Measurements from ENCODE around the gene BAIAP2L2. TPM values are rescaled to one million over a fixed set of nuclear protein-coding genes. Genes with fewer than 3 reads are reported as not detected.
A peak's percentile ranks its signal among the peaks of the same experiment; 100 is the strongest.

BAIAP2L2 gene
- total and polyA plus RNA-seq, 2 experiments from 2014 or later, result 3.9 to 5.6 TPM

DNA sequence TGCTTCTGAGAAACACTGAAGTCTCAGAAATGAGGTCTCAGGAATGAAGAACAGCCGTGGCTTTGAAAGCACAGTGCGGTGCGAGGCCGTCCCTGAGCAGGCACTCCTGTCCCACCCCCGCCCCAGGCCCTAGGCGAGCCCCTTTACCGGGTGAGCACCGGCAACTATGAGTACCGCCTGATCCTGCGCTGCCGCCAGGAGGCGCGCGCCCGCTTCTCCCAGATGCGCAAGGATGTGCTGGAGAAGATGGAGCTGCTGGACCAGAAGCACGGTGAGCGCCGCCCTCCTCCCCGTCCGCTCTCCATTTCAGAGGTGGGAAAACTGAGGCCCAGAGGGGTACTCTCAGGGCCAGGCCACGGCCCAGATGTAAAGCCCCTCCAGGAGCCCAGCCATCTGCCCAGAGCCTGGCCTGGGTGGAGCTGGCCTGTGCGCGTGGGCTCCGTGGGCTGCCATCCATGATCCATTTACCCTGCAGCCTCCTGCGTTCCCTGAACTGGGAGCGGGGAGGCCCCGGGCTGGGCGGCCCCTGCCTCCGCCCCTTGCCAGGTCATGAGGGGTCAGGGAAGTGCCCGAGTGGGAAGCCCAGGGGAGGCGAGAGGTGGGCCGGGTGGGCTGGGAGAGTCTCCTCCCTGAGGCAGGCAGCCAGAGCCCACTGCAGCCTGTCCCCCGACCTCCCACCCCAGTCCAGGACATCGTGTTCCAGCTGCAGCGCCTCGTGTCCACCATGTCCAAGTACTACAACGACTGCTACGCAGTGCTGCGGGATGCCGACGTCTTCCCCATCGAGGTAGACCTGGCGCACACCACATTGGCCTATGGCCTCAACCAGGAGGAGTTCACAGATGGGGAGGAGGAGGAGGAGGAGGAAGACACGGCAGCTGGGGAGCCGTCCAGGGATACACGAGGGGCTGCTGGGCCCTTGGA is 36.0 kb downstream of the BAIAP2L2 start:
- H3K27ac Mint-ChIP-seq, result no peak overlapping the region
- Histone ChIP-seq H2AFZ (no peak overlapping the region), H3K9me2 (ENCODE audit: insufficient read depth) (no peaks in the 10 kb centered on the region), H4K20me1 (replicated peaks; ENCODE audit: insufficient read depth) (no peaks in the 10 kb centered on the region; the same call in 1 of the 2 replicates), H3F3A (replicated peaks; ENCODE audit: low read depth) (no peaks in the 10 kb centered on the region), H3K4me1 (ENCODE audit: insufficient read depth) (0 out of 2 replicates have a peak, but pooled peaks cover 3% of the 10 kb centered on the region), H3K4me3 (no peak overlapping the region), H3K27me3 (ENCODE audit: insufficient read depth) (peaks cover 5% of the 10 kb centered on the region; the same call in 1 of the 2 replicates), H3K79me2 (replicated peaks; ENCODE audit: insufficient read depth) (no peaks in the 10 kb centered on the region), H3K36me3 (ENCODE audit: insufficient read depth) (no peaks in the 10 kb centered on the region), H3K27ac (ENCODE audit: low read depth) (no peak overlapping the region), H3K4me2 (no peak overlapping the region)
- TF ChIP-seq EZH2phosphoT487 (IDR thresholded peaks at IDR 0.05; ENCODE audit: unreplicated experiment), result no peak
- no peak for TF ChIP-seq CREB1 (CRISPR knock-in tag; IDR thresholded peaks at IDR 0.05; ENCODE audit: low read depth)
- peak; percentile 72 to 92 for TF ChIP-seq CTCF (conservative IDR thresholded peaks at IDR 0.05; ENCODE audit: low read depth in 2 of 2)
- no peak for TF ChIP-seq STAT1 (IDR thresholded peaks at IDR 0.05; ENCODE audit: unreplicated experiment)
- TF ChIP-seq ZNF331 (CRISPR knock-in tag; IDR thresholded peaks at IDR 0.05; ENCODE audit: low read depth), result no peak
- TF ChIP-seq, protein P1, sequence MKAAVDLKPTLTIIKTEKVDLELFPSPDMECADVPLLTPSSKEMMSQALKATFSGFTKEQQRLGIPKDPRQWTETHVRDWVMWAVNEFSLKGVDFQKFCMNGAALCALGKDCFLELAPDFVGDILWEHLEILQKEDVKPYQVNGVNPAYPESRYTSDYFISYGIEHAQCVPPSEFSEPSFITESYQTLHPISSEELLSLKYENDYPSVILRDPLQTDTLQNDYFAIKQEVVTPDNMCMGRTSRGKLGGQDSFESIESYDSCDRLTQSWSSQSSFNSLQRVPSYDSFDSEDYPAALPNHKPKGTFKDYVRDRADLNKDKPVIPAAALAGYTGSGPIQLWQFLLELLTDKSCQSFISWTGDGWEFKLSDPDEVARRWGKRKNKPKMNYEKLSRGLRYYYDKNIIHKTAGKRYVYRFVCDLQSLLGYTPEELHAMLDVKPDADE (IDR thresholded peaks at IDR 0.05), result no peak
- TF ChIP-seq EZH2 (IDR thresholded peaks at IDR 0.05; ENCODE audit: low read depth, unreplicated experiment), result no peak
- TF ChIP-seq POLR2AphosphoS5 (IDR thresholded peaks at IDR 0.05; ENCODE audit: low read depth), result no peak
- TF ChIP-seq NANOG (IDR thresholded peaks at IDR 0.05; ENCODE audit: borderline replicate concordance), result no peak
- peaks cover 13% of the 10 kb centered on the region for H3K27me3 Mint-ChIP-seq (ENCODE audit: insufficient read depth, low read depth, poor library complexity)
- DNase-seq (ENCODE audit: low spot score) (peak; percentile 89), ATAC-seq (peak; percentile 86)
- H3K36me3 Mint-ChIP-seq (ENCODE audit: low read depth), result peaks cover 27% of the 10 kb centered on the region
- H3K9me3 Mint-ChIP-seq, result no peaks in the 10 kb centered on the region
- no peak overlapping the region for H3K4me3 Mint-ChIP-seq
- peaks cover 5% of the 10 kb centered on the region; the same call in 2 of the 3 replicates for H3K4me1 Mint-ChIP-seq
